Prostate gland (tissue), 2 donors: ENCODE measurements around the gene HSPB6. TPM values are rescaled to one million over a fixed set of nuclear protein-coding genes. Genes with fewer than 3 reads are reported as not detected.

ENCODE experiments used
- DNase-seq: peaks from one replicate; pipeline ENCODE4 v3.0.0-alpha.2; 2019; ENCODE audit warnings: low spot score
- H3K27ac ChIP-seq, 2 donors: fragments of 200-600 bp; sonication (generic); 2 replicates each; pipeline ENCODE4 v1.5.1; 2017 to 2019
- H3K27me3 ChIP-seq: fragments of 200-600 bp; sonication (generic); replicated peaks from 2 replicates; pipeline ENCODE4 v1.5.1; 2019; ENCODE audit not compliant: insufficient read depth
- H3K36me3 ChIP-seq, 2 donors: fragments of 200-600 bp; sonication (generic); 1 replicate in 1 of 2; 2 replicates in 1 of 2; pipeline versions ENCODE4 v1.5.1 to v1.8.1; 2017 to 2019
- H3K4me1 ChIP-seq: fragments of 200-600 bp; sonication (generic); replicated peaks from 2 replicates; pipeline ENCODE4 v1.5.1; 2019
- H3K4me3 ChIP-seq, 2 donors: fragments of 200-600 bp; sonication (generic); 2 replicates each; pipeline ENCODE4 v1.5.1; 2017 to 2019
- H3K9me3 ChIP-seq: fragments of 200-600 bp; sonication (generic); 2 replicates; pipeline ENCODE4 v1.5.1; 2017
- POLR2A ChIP-seq: fragments of 450-650 bp; IDR thresholded peaks from one replicate; pipeline ENCODE4 v1.6.1; 2016; ENCODE audit warnings: antibody characterized with exemption, mild to moderate bottlenecking
- POLR2AphosphoS5 ChIP-seq: sonication (generic); formaldehyde crosslinking; IDR thresholded peaks from one replicate; pipeline ENCODE4 v1.6.1; 2017; ENCODE audit warnings: antibody characterized with exemption
- WGBS: methylation state at CpG from one replicate; pipeline ENCODE4 v1.1.5; 2018; 5-methylcytosine and 5-hydroxymethylcytosine counted together
- intact Hi-C: fragments of 100-400 bp; cut with DNase I; formaldehyde crosslinking; loops from one replicate; pipeline ENCODE4 v1.14.2; 2022
- total RNA-seq, 2 donors: library from RNA; depleted of rRNA; stranded (reverse); fragments of >200 nt; gene quantifications; one replicate each; pipeline ENCODE4 v1.1.0, GENCODE V29; 2016
- TF ChIP-seq, protein P1 (sequence below), 4 experiments: fragments of 200-600 bp in 2 of 4; fragments of 450-650 bp in 2 of 4; sonication (generic) in 2 of 4; IDR thresholded peaks; 1 replicate in 3 of 4; 2 replicates in 1 of 4; pipeline ENCODE4 v1.5.1; 2016 to 2019; ENCODE audit warnings: antibody characterized with exemption in 4 of 4, mild to moderate bottlenecking in 2 of 4, moderate library complexity in 2 of 4

The HSPB6 gene
- total RNA-seq, 2 donors from 2014 or later = 32.2 to 78.5 TPM

DNA sequence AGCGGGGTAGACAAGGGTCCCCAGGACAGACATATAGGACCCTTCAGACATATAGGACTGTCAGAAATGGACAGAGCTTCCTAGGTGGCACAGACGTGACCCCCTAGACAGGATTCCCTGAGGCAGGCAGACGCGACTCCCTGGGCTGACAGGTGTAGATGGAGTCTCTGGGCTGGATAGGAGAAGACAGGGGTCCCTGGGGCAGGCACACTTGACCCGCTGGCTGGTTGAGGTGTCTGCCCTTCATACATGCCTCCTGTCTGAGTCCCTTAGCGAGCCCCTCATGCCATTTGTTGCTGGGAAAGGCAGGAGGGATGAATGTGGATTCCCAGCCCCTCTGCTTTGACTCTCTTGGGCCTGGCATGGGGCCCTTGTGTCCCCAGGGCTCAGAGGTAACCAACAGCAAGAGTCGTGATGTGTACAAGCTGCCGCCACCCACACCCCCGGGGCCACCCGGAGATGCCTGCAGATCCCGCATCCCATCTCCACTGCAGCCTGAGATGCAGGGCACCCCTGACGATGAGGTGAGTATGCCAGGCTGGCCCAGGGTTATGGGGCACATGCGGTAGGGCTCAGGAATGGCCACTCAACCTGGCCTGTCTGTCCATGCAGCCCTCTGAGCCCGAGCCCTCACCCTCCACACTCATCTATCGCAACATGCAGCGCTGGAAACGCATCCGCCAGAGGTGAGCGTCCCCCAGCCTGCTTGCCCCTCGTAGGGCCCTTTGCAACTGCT is 3.0 kb downstream of the HSPB6 start:
- no peaks in the 10 kb centered on the region for H3K9me3 ChIP-seq
- WGBS = 93% methylated on average over 20 of the region's 20 CpGs
- H3K27me3 ChIP-seq = no peaks in the 10 kb centered on the region
- peaks cover 5% of the 10 kb centered on the region for H3K4me1 ChIP-seq
- no peak overlapping the region for H3K4me3 ChIP-seq
- intact Hi-C loops = loop anchor here (10.0 kb wide), 1 partner anchor 301 kb away; the partner anchor contains the start of genes THAP8 and WDR62
- DNase-seq = no peak
- H3K36me3 ChIP-seq = peaks cover 0 to 17% of the 10 kb centered on the region in 2 donors
- TF ChIP-seq POLR2AphosphoS5 = no peak
- no peak for TF ChIP-seq POLR2A
- TF ChIP-seq, protein P1, sequence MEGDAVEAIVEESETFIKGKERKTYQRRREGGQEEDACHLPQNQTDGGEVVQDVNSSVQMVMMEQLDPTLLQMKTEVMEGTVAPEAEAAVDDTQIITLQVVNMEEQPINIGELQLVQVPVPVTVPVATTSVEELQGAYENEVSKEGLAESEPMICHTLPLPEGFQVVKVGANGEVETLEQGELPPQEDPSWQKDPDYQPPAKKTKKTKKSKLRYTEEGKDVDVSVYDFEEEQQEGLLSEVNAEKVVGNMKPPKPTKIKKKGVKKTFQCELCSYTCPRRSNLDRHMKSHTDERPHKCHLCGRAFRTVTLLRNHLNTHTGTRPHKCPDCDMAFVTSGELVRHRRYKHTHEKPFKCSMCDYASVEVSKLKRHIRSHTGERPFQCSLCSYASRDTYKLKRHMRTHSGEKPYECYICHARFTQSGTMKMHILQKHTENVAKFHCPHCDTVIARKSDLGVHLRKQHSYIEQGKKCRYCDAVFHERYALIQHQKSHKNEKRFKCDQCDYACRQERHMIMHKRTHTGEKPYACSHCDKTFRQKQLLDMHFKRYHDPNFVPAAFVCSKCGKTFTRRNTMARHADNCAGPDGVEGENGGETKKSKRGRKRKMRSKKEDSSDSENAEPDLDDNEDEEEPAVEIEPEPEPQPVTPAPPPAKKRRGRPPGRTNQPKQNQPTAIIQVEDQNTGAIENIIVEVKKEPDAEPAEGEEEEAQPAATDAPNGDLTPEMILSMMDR (IDR thresholded peaks at IDR 0.05) = no peak
- no peak overlapping the region for H3K27ac ChIP-seq

DNA sequence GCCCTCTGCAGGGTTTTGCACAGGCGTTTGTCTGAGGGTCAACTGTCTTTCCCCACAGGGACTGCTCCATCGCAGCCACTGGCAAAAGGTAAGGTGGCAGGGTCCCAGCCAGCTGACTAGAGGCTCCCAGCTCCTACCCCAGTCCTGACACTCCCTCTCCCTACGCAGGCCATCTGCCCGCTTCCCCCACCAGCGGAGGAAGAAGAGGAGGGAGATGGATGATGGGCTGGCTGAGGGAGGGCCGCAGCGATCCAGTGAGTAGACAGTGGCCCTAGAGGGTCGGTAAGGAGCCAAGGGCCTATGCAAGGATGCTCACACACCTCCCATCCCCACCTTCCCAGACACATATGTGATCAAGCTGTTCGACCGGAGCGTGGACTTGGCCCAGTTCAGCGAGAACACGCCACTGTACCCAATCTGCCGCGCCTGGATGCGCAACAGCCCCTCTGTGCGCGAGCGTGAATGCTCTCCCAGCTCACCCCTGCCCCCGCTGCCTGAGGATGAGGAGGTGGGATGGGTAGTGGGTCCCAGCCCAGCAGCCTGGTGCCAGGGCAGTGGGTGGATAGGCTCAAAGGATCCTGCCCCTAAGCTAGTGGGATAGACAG is 4.0 kb downstream of the HSPB6 start:
- Histone ChIP-seq H3K36me3 (peaks cover 0 to 17% of the 10 kb centered on the region in 2 donors), H3K27me3 (no peaks in the 10 kb centered on the region), H3K27ac (no peak overlapping the region), H3K4me3 (no peak overlapping the region), H3K9me3 (no peaks in the 10 kb centered on the region), H3K4me1 (peaks cover 5% of the 10 kb centered on the region)
- intact Hi-C loops = loop anchor here (10.0 kb wide), 1 partner anchor 302 kb away; the partner anchor contains the start of genes THAP8 and WDR62
- WGBS = 95% methylated on average over 20 of the region's 20 CpGs
- TF ChIP-seq POLR2A (no peak), POLR2AphosphoS5 (no peak)
- TF ChIP-seq, protein P1 (IDR thresholded peaks at IDR 0.05) = no peak
- no peak for DNase-seq

DNA sequence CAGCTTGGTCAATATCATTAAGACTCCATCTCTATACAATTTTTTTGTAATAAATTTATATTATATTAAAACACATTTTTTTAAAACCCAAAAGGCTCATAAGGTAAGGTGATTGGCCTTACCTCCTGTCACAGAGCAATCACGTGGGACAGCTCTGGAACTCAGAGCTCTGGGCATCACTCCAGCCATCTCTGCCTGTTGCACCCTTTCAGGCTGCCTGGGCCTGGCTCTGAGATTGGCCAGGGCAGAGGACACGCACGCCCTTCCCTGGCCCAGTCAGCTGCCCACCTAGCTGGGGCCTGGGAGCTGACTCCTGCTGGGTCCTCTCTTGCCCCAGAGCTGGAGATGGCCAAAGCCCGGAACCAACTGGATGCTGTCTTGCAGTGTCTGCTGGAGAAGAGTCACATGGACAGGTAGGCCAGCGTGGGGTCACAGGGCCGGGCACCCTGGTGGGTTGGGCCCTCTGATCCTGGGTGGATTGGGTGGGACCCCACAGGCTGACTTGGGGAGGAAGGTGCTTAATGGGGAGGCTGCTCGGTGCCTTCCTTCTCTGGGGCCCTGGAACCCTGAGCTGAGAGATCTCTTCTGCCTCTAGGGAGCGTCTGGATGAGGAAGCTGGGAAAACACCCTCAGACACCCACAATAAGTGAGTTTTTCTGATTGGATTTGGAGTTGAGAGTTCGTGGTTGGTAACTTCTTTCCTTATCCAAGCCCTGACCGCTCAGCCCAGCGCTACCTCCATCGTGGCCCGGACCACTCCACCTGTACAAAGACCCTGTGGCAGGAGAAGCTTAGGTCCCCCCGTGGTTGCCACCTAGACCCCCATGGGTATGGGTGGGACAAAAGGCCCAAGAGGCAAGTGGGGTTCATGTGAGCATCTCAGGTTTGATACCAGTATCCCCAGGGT is 4.7 kb downstream of the HSPB6 start:
- intact Hi-C loops = loop anchor here (10.0 kb wide), 1 partner anchor 303 kb away; the partner anchor contains the start of genes THAP8 and WDR62

DNA sequence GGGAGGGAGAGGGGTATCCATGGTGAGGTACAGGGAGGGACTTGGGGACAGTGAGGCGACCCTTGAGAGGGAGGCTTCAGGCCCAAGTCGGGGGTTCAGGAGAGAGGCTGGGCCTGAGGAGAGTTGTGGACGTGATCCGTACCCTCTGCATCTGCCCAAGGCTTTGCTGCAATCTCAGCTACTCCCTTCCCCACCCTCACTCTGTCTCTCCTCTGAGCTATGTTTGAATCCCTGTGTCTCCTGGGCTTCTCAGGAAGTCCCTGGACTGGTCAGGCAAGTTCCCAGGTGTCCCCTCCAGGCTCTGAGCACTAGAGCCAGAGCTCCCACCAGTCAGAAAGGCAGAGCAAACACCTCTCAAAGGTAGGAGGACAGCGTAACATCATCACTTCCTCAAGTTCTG is 6.7 kb downstream of the HSPB6 start:
- no peaks in the 10 kb centered on the region for H3K27me3 ChIP-seq
- peaks cover 0 to 17% of the 10 kb centered on the region in 2 donors for H3K36me3 ChIP-seq
- H3K9me3 ChIP-seq = no peaks in the 10 kb centered on the region
- no peak overlapping the region for H3K4me3 ChIP-seq
- H3K27ac ChIP-seq = no peak overlapping the region
- no peak for TF ChIP-seq POLR2A
- no peak for TF ChIP-seq POLR2AphosphoS5
- TF ChIP-seq, protein P1 (IDR thresholded peaks at IDR 0.05) = no peak
- WGBS = 72% methylated on average over 5 of the region's 5 CpGs
- intact Hi-C loops = loop anchor here (10.0 kb wide), 1 partner anchor 305 kb away; the partner anchor contains the start of genes THAP8 and WDR62
- H3K4me1 ChIP-seq = peaks cover 13% of the 10 kb centered on the region
- no peak for DNase-seq

More for the DNA sequence above, 4.7 kb downstream of the HSPB6 start:
- peaks cover 5% of the 10 kb centered on the region for H3K4me1 ChIP-seq
- WGBS = 91% methylated on average over 14 of the region's 14 CpGs
- no peak overlapping the region for H3K27ac ChIP-seq
- no peaks in the 10 kb centered on the region for H3K9me3 ChIP-seq
- no peak for DNase-seq
- no peak overlapping the region for H3K4me3 ChIP-seq
- peaks cover 0 to 17% of the 10 kb centered on the region in 2 donors for H3K36me3 ChIP-seq
- TF ChIP-seq, protein P1 (IDR thresholded peaks at IDR 0.05) = no peak
- TF ChIP-seq POLR2A (no peak), POLR2AphosphoS5 (no peak)
- no peaks in the 10 kb centered on the region for H3K27me3 ChIP-seq
